HEK293 (cell line): ENCODE measurements around the gene JTB.
A peak's percentile ranks its signal among the peaks of the same experiment; 100 is the strongest.

Experiments used
- EGR2 ChIP-seq: fragments of 450-650 bp; formaldehyde crosslinking; IDR thresholded peaks from 2 replicates; pipeline ENCODE4 v1.5.1; 2016; ENCODE audit warnings: low read depth, missing biosample characterization, missing genetic modification characterization
- FEZF1 ChIP-seq: fragments of 450-650 bp; formaldehyde crosslinking; IDR thresholded peaks from 2 replicates; pipeline ENCODE4 v1.5.1; 2016; ENCODE audit warnings: missing biosample characterization, missing genetic modification characterization
- GLI4 ChIP-seq: fragments of 450-650 bp; formaldehyde crosslinking; IDR thresholded peaks from 2 replicates; pipeline ENCODE4 v1.5.1; 2016; ENCODE audit warnings: missing biosample characterization, missing genetic modification characterization
- KLF10 ChIP-seq: fragments of 450-650 bp; IDR thresholded peaks from 2 replicates; pipeline ENCODE4 v1.5.1; 2018; ENCODE audit warnings: missing biosample characterization, mild to moderate bottlenecking, missing genetic modification characterization
- KLF8 ChIP-seq: fragments of 450-650 bp; formaldehyde crosslinking; IDR thresholded peaks from 2 replicates; pipeline ENCODE4 v1.5.1; 2016; ENCODE audit warnings: missing biosample characterization, missing genetic modification characterization
- MEIS1 ChIP-seq: sonication (generic); formaldehyde crosslinking; IDR thresholded peaks from 2 replicates; pipeline ENCODE4 v1.8.1; 2022; ENCODE audit warnings: missing genetic modification reagents, mild to moderate bottlenecking, borderline replicate concordance
- MYNN ChIP-seq: fragments of 450-650 bp; formaldehyde crosslinking; IDR thresholded peaks from 2 replicates; pipeline ENCODE4 v1.5.1; 2016; ENCODE audit warnings: missing biosample characterization, missing genetic modification characterization, borderline replicate concordance
- REPIN1 ChIP-seq: fragments of 450-650 bp; formaldehyde crosslinking; IDR thresholded peaks from 2 replicates; pipeline ENCODE4 v1.5.1; 2017; ENCODE audit warnings: missing biosample characterization, missing genetic modification characterization, low read depth
- SP7 ChIP-seq: fragments of 450-650 bp; formaldehyde crosslinking; IDR thresholded peaks from 2 replicates; pipeline ENCODE4 v1.5.1; 2016; ENCODE audit warnings: missing biosample characterization, missing genetic modification characterization
- YY1 ChIP-seq: fragments of 450-650 bp; formaldehyde crosslinking; IDR thresholded peaks from 2 replicates; pipeline ENCODE4 v1.5.1; 2018; ENCODE audit warnings: missing biosample characterization, missing genetic modification characterization
- ZBTB48 ChIP-seq: fragments of 450-650 bp; formaldehyde crosslinking; IDR thresholded peaks from 2 replicates; pipeline ENCODE4 v1.5.1; 2016; ENCODE audit warnings: missing biosample characterization, missing genetic modification characterization
- ZBTB7A ChIP-seq: fragments of 450-650 bp; formaldehyde crosslinking; IDR thresholded peaks from 2 replicates; pipeline ENCODE4 v1.5.1; 2016; ENCODE audit warnings: low read depth, missing biosample characterization, missing genetic modification characterization
- ZFHX2 ChIP-seq: fragments of 450-650 bp; formaldehyde crosslinking; conservative IDR thresholded peaks from 2 replicates; pipeline ENCODE4 v1.5.1; 2016; ENCODE audit warnings: missing biosample characterization, missing genetic modification characterization
- ZFP3 ChIP-seq: fragments of 450-650 bp; formaldehyde crosslinking; IDR thresholded peaks from 2 replicates; pipeline ENCODE4 v1.5.1; 2016; ENCODE audit warnings: low read depth, missing biosample characterization, missing genetic modification characterization
- ZFP37 ChIP-seq: fragments of 450-650 bp; formaldehyde crosslinking; IDR thresholded peaks from 2 replicates; pipeline ENCODE4 v1.5.1; 2016; ENCODE audit warnings: missing biosample characterization, missing genetic modification characterization
- ZNF16 ChIP-seq: fragments of 450-650 bp; formaldehyde crosslinking; IDR thresholded peaks from 2 replicates; pipeline ENCODE4 v1.5.1; 2016; ENCODE audit warnings: low read depth, missing biosample characterization, missing genetic modification characterization
- ZNF175 ChIP-seq: fragments of 450-650 bp; formaldehyde crosslinking; IDR thresholded peaks from 2 replicates; pipeline ENCODE4 v1.5.1; 2016; ENCODE audit warnings: missing biosample characterization, missing genetic modification characterization
- ZNF2 ChIP-seq: fragments of 450-650 bp; formaldehyde crosslinking; IDR thresholded peaks from 2 replicates; pipeline ENCODE4 v1.5.1; 2016; ENCODE audit warnings: missing biosample characterization, missing genetic modification characterization
- ZNF211 ChIP-seq: fragments of 450-650 bp; formaldehyde crosslinking; IDR thresholded peaks from 2 replicates; pipeline ENCODE4 v1.5.1; 2016; ENCODE audit warnings: low read depth, missing biosample characterization, missing genetic modification characterization
- ZNF248 ChIP-seq: fragments of 450-650 bp; formaldehyde crosslinking; IDR thresholded peaks from 2 replicates; pipeline ENCODE4 v1.5.1; 2017; ENCODE audit warnings: missing biosample characterization, missing genetic modification characterization
- ZNF292 ChIP-seq: fragments of 450-650 bp; formaldehyde crosslinking; IDR thresholded peaks from 2 replicates; pipeline ENCODE4 v1.5.1; 2016; ENCODE audit warnings: low read depth, missing biosample characterization, missing genetic modification characterization, borderline replicate concordance
- ZNF426 ChIP-seq: fragments of 450-650 bp; formaldehyde crosslinking; IDR thresholded peaks from 2 replicates; pipeline ENCODE4 v1.5.1; 2017; ENCODE audit warnings: missing biosample characterization, missing genetic modification characterization, mild to moderate bottlenecking, inconsistent platforms, moderate library complexity
- ZNF549 ChIP-seq: fragments of 450-650 bp; IDR thresholded peaks from 2 replicates; pipeline ENCODE4 v1.5.1; 2018; ENCODE audit warnings: missing biosample characterization, missing genetic modification characterization, mild to moderate bottlenecking, inconsistent platforms, moderate library complexity
- ZNF624 ChIP-seq: fragments of 450-650 bp; formaldehyde crosslinking; IDR thresholded peaks from 2 replicates; pipeline ENCODE4 v1.5.1; 2017; ENCODE audit warnings: missing biosample characterization, missing genetic modification characterization
- ZNF76 ChIP-seq: fragments of 450-650 bp; formaldehyde crosslinking; IDR thresholded peaks from 2 replicates; pipeline ENCODE4; 2016; ENCODE audit warnings: low read depth, missing biosample characterization, missing genetic modification characterization, borderline replicate concordance
- TF ChIP-seq, protein P1 (sequence below): fragments of 450-650 bp; formaldehyde crosslinking; IDR thresholded peaks from 2 replicates; pipeline ENCODE4 v1.5.1; 2016; ENCODE audit warnings: missing biosample characterization, missing genetic modification characterization
- TF ChIP-seq, protein P2 (sequence below): fragments of 450-650 bp; formaldehyde crosslinking; IDR thresholded peaks from 2 replicates; pipeline ENCODE4 v1.5.1; 2016; ENCODE audit warnings: missing biosample characterization, missing genetic modification characterization
- TF ChIP-seq, protein P3 (sequence below): fragments of 450-650 bp; formaldehyde crosslinking; IDR thresholded peaks from 2 replicates; pipeline ENCODE4 v1.5.1; 2017; ENCODE audit warnings: missing biosample characterization, missing genetic modification characterization
- TF ChIP-seq, protein P4 (sequence below): fragments of 450-650 bp; formaldehyde crosslinking; IDR thresholded peaks from 2 replicates; pipeline ENCODE4 v1.5.1; 2016; ENCODE audit warnings: missing biosample characterization, missing genetic modification characterization
- TF ChIP-seq, protein P5 (sequence below): fragments of 450-650 bp; formaldehyde crosslinking; IDR thresholded peaks from 2 replicates; pipeline ENCODE4 v1.5.1; 2016; ENCODE audit warnings: missing biosample characterization, missing genetic modification characterization
- TF ChIP-seq, protein P6 (sequence below): fragments of 450-650 bp; formaldehyde crosslinking; IDR thresholded peaks from 2 replicates; pipeline ENCODE4 v1.5.1; 2016; ENCODE audit warnings: missing biosample characterization, missing genetic modification characterization

The JTB gene

DNA sequence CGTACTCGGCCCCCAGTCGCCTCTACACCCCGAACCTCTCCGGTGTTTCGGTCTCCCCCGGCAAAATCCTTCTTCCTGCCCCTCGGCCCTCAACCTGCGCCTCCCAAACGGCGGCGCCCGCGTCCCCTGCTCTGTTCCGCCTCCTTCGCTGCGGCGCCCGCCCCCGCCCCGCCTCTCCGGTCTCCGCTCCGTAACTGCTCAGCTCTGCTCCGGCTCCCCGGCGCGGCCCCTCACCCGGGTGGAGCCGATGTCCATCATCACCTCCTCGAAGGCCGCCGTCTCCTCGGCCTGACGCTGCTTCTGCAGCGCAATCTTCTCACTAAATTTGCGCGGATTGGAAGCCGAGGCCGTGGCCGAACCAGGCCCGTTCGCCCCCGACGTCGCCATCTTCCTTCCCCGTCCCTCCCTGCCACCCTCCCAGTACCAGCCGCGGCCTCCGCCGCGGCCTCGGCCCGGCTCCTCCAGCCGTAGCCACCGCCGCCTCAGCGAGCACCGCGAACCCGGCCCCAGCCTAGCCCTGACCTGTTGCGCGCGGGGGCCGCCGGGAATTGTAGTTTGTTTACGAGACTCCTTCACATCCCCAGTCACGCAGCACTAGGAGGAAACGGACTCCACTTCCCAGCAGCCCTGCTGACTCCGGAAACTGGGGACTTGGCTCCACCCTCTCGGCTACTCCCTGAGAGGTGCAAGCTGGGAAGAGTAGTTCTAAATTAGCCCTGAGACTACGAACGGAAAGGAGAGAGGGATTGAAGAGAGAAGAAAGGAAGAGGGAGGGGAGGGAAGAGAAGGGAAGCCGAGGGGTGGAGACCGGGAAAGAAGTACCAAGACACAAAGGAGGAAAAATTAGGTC is 19.1 kb downstream of the JTB start, which contains the start of gene CRTC2 (continued):
- TF ChIP-seq ZNF211 (tag by site-specific recombination) (no peak), ZFHX2 (peak; percentile 92), ZNF175 (tag by site-specific recombination) (no peak), KLF8 (tag by site-specific recombination) (peak; percentile 100), ZNF426 (tag by site-specific recombination) (no peak), ZBTB7A (0 out of 2 replicates have a peak, but pooled peaks have one; percentile 41), ZNF248 (no peak), ZNF549 (no peak), MEIS1 (CRISPR knock-in tag) (no peak), SP7 (tag by site-specific recombination) (peak; percentile 67; the same call in 1 of the 2 replicates), KLF10 (peak; percentile 66; the same call in 1 of the 2 replicates), ZFP37 (peak; percentile 96), EGR2 (tag by site-specific recombination) (peak; percentile 92), ZNF16 (no peak), ZNF292 (tag by site-specific recombination) (no peak), GLI4 (tag by site-specific recombination) (peak; percentile 39; the same call in 1 of the 2 replicates), MYNN (no peak), ZFP3 (no peak), ZNF76 (tag by site-specific recombination) (peak; percentile 100), ZNF2 (tag by site-specific recombination) (peak; percentile 83), ZBTB48 (tag by site-specific recombination) (peak; percentile 98), ZNF624 (peak; percentile 38; the same call in 1 of the 2 replicates), YY1 (tag by site-specific recombination) (peak; percentile 94), FEZF1 (tag by site-specific recombination) (peak; percentile 37; the same call in 1 of the 2 replicates), REPIN1 (no peak)
- TF ChIP-seq, protein P1, sequence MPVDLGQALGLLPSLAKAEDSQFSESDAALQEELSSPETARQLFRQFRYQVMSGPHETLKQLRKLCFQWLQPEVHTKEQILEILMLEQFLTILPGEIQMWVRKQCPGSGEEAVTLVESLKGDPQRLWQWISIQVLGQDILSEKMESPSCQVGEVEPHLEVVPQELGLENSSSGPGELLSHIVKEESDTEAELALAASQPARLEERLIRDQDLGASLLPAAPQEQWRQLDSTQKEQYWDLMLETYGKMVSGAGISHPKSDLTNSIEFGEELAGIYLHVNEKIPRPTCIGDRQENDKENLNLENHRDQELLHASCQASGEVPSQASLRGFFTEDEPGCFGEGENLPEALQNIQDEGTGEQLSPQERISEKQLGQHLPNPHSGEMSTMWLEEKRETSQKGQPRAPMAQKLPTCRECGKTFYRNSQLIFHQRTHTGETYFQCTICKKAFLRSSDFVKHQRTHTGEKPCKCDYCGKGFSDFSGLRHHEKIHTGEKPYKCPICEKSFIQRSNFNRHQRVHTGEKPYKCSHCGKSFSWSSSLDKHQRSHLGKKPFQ (tag by site-specific recombination), result peak; percentile 45
- TF ChIP-seq, protein P2, sequence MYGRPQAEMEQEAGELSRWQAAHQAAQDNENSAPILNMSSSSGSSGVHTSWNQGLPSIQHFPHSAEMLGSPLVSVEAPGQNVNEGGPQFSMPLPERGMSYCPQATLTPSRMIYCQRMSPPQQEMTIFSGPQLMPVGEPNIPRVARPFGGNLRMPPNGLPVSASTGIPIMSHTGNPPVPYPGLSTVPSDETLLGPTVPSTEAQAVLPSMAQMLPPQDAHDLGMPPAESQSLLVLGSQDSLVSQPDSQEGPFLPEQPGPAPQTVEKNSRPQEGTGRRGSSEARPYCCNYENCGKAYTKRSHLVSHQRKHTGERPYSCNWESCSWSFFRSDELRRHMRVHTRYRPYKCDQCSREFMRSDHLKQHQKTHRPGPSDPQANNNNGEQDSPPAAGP (tag by site-specific recombination), result peak; percentile 81
- TF ChIP-seq, protein P3, sequence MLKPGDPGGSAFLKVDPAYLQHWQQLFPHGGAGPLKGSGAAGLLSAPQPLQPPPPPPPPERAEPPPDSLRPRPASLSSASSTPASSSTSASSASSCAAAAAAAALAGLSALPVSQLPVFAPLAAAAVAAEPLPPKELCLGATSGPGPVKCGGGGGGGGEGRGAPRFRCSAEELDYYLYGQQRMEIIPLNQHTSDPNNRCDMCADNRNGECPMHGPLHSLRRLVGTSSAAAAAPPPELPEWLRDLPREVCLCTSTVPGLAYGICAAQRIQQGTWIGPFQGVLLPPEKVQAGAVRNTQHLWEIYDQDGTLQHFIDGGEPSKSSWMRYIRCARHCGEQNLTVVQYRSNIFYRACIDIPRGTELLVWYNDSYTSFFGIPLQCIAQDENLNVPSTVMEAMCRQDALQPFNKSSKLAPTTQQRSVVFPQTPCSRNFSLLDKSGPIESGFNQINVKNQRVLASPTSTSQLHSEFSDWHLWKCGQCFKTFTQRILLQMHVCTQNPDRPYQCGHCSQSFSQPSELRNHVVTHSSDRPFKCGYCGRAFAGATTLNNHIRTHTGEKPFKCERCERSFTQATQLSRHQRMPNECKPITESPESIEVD (tag by site-specific recombination), result no peak
- TF ChIP-seq, protein P4, sequence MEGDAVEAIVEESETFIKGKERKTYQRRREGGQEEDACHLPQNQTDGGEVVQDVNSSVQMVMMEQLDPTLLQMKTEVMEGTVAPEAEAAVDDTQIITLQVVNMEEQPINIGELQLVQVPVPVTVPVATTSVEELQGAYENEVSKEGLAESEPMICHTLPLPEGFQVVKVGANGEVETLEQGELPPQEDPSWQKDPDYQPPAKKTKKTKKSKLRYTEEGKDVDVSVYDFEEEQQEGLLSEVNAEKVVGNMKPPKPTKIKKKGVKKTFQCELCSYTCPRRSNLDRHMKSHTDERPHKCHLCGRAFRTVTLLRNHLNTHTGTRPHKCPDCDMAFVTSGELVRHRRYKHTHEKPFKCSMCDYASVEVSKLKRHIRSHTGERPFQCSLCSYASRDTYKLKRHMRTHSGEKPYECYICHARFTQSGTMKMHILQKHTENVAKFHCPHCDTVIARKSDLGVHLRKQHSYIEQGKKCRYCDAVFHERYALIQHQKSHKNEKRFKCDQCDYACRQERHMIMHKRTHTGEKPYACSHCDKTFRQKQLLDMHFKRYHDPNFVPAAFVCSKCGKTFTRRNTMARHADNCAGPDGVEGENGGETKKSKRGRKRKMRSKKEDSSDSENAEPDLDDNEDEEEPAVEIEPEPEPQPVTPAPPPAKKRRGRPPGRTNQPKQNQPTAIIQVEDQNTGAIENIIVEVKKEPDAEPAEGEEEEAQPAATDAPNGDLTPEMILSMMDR (tag by site-specific recombination), result peak; percentile 75; the same call in 1 of the 2 replicates
- TF ChIP-seq, protein P5, sequence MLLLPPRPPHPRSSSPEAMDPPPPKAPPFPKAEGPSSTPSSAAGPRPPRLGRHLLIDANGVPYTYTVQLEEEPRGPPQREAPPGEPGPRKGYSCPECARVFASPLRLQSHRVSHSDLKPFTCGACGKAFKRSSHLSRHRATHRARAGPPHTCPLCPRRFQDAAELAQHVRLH (tag by site-specific recombination), result peak; percentile 48; the same call in 1 of the 2 replicates
- TF ChIP-seq, protein P6, sequence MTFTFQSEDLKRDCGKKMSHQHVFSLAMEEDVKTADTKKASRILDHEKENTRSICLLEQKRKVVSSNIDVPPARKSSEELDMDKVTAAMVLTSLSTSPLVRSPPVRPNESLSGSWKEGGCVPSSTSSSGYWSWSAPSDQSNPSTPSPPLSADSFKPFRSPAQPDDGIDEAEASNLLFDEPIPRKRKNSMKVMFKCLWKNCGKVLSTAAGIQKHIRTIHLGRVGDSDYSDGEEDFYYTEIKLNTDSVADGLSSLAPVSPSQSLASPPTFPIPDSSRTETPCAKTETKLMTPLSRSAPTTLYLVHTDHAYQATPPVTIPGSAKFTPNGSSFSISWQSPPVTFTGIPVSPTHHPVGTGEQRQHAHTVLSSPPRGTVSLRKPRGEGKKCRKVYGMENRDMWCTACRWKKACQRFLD (tag by site-specific recombination), result no peak
